Left ventricle myocardium inferior (tissue), 1 donor: ENCODE measurements around the gene ASB10. TPM values are rescaled to one million over a fixed set of nuclear protein-coding genes. Genes with fewer than 3 reads are reported as not detected.

Source experiments
- DNase-seq: peaks from one replicate; pipeline ENCODE4 v3.0.0-alpha.2; 2020
- H3K27ac ChIP-seq: fragments of 200-600 bp; replicated peaks from 2 replicates; pipeline ENCODE4 v1.8.0; 2021
- H3K27me3 ChIP-seq: fragments of 200-600 bp; 2 replicates; pipeline ENCODE4 v1.8.0; 2021; ENCODE audit warnings: low read depth
- H3K36me3 ChIP-seq: fragments of 200-600 bp; 2 replicates; pipeline ENCODE4 v1.8.0; 2021
- H3K4me1 ChIP-seq: fragments of 200-600 bp; 2 replicates; pipeline ENCODE4 v1.8.0; 2021
- H3K4me3 ChIP-seq: fragments of 200-600 bp; 2 replicates; pipeline ENCODE4 v1.8.0; 2021; ENCODE audit warnings: mild to moderate bottlenecking, moderate library complexity
- H3K9me3 ChIP-seq: fragments of 200-600 bp; replicated peaks from 2 replicates; pipeline ENCODE4 v1.8.0; 2021
- intact Hi-C: fragments of 100-400 bp; cut with micrococcal nuclease; formaldehyde crosslinking; loops from one replicate; pipeline ENCODE4 v1.11.0; 2022
- total RNA-seq: library from RNA; stranded (reverse); fragmentation: NEBNext Ultra II Directional; extraction: Animal tissue kit (Norgen Biotek cat#: 25700); gene quantifications from one replicate; pipeline ENCODE4 v1.2.1, GENCODE V29; 2021
- TF ChIP-seq, protein P1 (sequence below): fragments of 200-600 bp; IDR thresholded peaks from 2 replicates; pipeline ENCODE4 v1.8.0; 2021; ENCODE audit warnings: antibody characterized with exemption, mild to moderate bottlenecking, borderline replicate concordance
- donor health status: DM: no; HTN: yes; CAD: no; lungs with severe emphysema.

Gene ASB10
- total RNA-seq, 1 donor from 2014 or later, result 35.4 TPM

DNA sequence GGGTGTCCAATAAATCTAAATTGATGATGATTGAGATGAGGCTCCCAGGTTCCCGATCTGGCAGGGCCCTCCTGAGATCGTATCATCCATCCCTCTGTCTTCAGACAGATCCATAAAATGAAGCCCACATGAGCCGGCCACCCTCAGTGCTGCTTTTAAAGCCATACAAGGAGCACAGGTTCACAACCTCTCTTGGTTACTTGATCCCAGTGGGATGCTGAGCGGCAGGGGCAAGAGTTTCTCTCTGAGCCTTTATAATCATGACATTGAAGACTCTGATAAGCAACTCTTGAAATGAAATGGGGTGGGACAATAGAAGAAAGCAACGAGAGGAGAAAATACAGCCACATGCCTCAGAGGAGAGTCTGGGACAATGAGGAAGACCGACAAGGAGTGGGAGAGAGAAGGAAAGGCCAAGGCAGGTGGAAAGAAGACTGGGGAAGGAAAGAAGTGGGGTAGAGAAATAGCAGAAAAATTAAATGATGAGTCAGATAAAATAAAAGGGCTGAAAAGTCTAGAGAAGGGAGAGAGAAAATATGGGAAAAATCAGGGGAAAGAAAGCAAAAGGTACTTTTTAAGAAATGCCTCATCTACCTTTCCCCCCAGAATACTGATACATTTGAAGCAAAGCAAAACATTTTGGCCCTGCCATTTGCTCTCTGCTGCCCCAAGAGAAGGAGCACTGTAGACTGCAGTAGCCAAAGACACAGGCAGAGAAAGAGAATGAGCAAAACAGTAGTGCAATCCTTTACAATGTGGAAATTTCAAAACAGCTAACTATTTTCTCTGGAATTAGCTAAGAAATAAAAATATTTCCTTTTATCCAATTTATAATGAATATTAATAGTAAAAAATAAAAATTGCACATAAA is 34.2 kb downstream of the ASB10 start:
- H3K27me3 ChIP-seq, result peaks cover 55% of the 10 kb centered on the region
- H3K4me1 ChIP-seq, result no peaks in the 10 kb centered on the region
- H3K36me3 ChIP-seq, result no peaks in the 10 kb centered on the region
- H3K9me3 ChIP-seq, result no peaks in the 10 kb centered on the region
- H3K27ac ChIP-seq, result no peak overlapping the region
- intact Hi-C loops, result no loop called here
- H3K4me3 ChIP-seq, result no peak overlapping the region
- DNase-seq, result no peak
- TF ChIP-seq, protein P1, sequence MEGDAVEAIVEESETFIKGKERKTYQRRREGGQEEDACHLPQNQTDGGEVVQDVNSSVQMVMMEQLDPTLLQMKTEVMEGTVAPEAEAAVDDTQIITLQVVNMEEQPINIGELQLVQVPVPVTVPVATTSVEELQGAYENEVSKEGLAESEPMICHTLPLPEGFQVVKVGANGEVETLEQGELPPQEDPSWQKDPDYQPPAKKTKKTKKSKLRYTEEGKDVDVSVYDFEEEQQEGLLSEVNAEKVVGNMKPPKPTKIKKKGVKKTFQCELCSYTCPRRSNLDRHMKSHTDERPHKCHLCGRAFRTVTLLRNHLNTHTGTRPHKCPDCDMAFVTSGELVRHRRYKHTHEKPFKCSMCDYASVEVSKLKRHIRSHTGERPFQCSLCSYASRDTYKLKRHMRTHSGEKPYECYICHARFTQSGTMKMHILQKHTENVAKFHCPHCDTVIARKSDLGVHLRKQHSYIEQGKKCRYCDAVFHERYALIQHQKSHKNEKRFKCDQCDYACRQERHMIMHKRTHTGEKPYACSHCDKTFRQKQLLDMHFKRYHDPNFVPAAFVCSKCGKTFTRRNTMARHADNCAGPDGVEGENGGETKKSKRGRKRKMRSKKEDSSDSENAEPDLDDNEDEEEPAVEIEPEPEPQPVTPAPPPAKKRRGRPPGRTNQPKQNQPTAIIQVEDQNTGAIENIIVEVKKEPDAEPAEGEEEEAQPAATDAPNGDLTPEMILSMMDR, result no peak

DNA sequence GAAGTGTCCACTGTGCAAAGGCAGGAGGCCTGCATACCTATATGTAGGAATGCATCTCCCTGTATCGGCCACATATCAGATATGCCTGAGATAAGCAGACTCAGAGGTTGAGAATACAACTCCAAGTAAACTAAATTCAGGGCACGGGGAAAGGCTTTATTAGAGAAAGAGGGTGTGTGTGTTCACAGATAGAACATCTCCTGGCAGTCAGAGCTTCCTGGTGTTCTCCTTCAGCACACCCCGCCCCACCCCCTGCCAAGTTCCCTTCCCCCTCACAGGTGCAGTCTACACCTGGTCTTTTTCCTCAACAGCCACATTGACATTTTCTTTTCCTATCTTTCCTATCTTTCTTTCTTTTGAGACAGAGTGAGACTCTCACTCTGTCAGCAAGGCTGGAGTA is 36.7 kb downstream of the ASB10 start:
- no peak for DNase-seq
- TF ChIP-seq, protein P1, result no peak
- intact Hi-C loops, result no loop called here
- no peak overlapping the region for H3K27ac ChIP-seq
- no peaks in the 10 kb centered on the region for H3K36me3 ChIP-seq
- H3K4me3 ChIP-seq, result no peak overlapping the region
- H3K4me1 ChIP-seq, result no peaks in the 10 kb centered on the region
- peaks cover 45% of the 10 kb centered on the region for H3K27me3 ChIP-seq
- H3K9me3 ChIP-seq, result no peaks in the 10 kb centered on the region

DNA sequence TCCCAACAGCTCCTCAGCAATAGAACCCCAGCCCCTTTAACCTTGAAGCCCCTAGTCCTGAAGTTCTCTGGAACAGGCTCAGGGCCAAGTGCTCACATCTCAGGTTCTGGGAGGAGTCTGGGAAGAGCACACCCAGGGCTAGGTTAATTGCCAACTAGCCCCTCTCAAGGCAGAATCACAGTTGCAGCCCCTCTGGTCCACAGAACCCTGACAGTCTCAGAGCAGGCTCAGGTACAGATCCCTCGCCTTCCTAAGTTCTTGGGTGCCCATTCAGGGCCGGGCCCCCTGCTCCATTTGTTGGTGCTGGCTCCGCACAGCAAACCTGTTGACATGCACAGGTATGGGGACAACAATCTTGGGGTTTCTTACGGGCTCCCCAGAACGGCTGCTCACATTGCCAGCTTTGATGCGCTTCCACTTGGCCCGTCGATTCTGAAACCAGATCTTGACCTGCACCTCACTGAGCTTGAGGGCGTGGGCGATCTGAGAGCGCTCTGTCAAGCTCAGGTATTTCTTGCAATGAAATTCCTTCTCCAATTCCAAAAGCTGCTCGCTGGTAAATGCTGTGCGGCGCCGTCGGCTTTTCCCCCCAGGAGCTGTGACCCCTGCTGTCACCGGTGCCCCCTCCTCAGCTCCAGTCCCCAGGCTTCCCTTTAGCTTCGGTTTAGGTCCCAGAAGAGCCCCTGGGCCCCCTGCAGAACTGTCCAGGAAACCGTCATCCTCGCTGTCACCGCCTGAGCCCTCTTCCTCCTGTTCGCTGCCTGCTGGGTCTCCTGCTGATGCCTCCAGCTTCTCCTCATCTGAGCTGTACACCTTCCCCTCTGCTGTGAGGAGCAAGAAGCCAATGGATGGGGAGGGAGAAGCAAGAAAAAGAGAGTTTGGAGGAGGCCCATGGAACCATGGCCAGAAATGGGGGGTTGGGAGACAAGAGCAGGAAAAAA is 38.5 kb downstream of the ASB10 start:
- Histone ChIP-seq H3K4me3 (no peak overlapping the region), H3K4me1 (peaks cover under 1% of the 10 kb centered on the region), H3K27me3 (peaks cover 27% of the 10 kb centered on the region), H3K36me3 (peaks cover 7% of the 10 kb centered on the region), H3K9me3 (no peaks in the 10 kb centered on the region), H3K27ac (no peak overlapping the region)
- TF ChIP-seq, protein P1, result no peak
- intact Hi-C loops, result no loop called here
- no peak for DNase-seq

DNA sequence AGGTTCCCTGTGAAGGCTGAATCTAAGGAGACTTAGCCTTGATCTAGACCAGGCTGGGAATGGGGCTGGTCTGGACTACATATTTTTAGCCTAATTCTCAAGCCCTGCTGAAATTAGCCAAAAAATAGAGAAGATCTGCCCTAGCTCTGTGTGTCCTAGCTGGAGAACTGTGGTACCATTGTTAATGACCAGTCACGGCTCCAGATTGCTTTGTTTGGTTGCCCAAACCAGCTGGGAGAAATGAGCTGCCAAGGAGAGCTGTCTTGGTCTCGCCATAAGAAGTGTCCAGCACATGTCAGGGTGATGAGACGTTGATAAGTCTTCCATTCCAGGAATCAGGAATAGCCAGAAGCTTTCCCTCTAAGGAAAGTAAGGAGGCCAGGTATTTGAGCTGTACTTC is 40.3 kb downstream of the ASB10 start:
- DNase-seq, result no peak
- TF ChIP-seq, protein P1, result no peak

DNA sequence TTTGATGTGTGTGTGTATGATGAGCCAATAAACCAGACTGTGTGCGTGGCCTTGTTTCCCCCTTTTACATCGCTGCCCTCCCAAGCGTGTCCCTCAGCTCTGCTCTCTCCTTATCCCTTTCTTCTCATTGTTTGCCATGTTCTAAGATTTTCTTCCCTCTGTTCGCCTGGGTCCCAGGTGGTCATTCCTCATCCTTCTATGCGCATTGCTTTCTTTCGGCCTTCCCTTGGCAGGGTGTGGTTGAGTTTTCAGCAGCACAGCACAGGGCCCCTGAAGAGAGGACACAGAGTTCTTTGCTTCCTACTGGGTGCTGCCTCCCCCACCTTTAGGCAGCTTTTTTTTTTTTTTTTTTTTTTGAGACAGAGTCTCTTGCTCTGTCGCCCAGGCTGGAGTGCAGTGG is 42.7 kb downstream of the ASB10 start:
- H3K9me3 ChIP-seq, result no peaks in the 10 kb centered on the region
- H3K27ac ChIP-seq, result no peak overlapping the region
- H3K36me3 ChIP-seq, result peaks cover 26% of the 10 kb centered on the region

More for the DNA sequence above, 40.3 kb downstream of the ASB10 start:
- peaks cover 10% of the 10 kb centered on the region for H3K27me3 ChIP-seq
- peaks cover 16% of the 10 kb centered on the region for H3K4me1 ChIP-seq
- no peak overlapping the region for H3K27ac ChIP-seq
- H3K36me3 ChIP-seq, result peaks cover 14% of the 10 kb centered on the region
- intact Hi-C loops, result no loop called here
- no peak overlapping the region for H3K4me3 ChIP-seq
- H3K9me3 ChIP-seq, result no peaks in the 10 kb centered on the region

More for the DNA sequence above, 42.7 kb downstream of the ASB10 start:
- DNase-seq, result no peak
- TF ChIP-seq, protein P1, result no peak
- intact Hi-C loops, result no loop called here
- Histone ChIP-seq H3K27me3 (no peaks in the 10 kb centered on the region), H3K4me3 (no peak overlapping the region), H3K4me1 (peaks cover 16% of the 10 kb centered on the region)
